Ureter (tissue), 1 donor: ENCODE measurements around the gene VPS45. TPM values are rescaled to one million over a fixed set of nuclear protein-coding genes. Genes with fewer than 3 reads are reported as not detected.

Experiments used
- DNase-seq: peaks from one replicate; pipeline ENCODE4 v3.0.0-alpha.2; 2020; ENCODE audit warnings: low spot score
- total RNA-seq: library from RNA; stranded (reverse); gene quantifications from one replicate; pipeline ENCODE4 v1.2.4, GENCODE V29; 2023
- donor health status: DM: yes; HTN: yes; CAD: no.

VPS45 gene
- total RNA-seq, 1 donor from 2014 or later = 56.4 TPM

GRCh38 chr1:150192012-150192411, 124.4 kb downstream of the VPS45 start:
- no peak for DNase-seq

- DNase-seq = no peak
Measured at GRCh38 chr1:150194381-150195031, 126.9 kb downstream of the VPS45 start.

Other genes starting within 250 kb of the VPS45 start
- gene BOLA1, start 168.2 kb upstream of the VPS45 start, total RNA-seq = 16.4 TPM
- gene SV2A, start 149.9 kb upstream of the VPS45 start, total RNA-seq = 5.5 TPM
- gene SF3B4, start 140.0 kb upstream of the VPS45 start, total RNA-seq = 54.2 TPM
- 14.6 TPM for gene MTMR11, start 130.9 kb upstream of the VPS45 start, total RNA-seq
- 34.3 TPM for gene OTUD7B, start 57.0 kb upstream of the VPS45 start, total RNA-seq
- gene PLEKHO1, start 82.1 kb downstream of the VPS45 start, total RNA-seq = 28.9 TPM
- 23.4 TPM for gene ANP32E, start 168.3 kb downstream of the VPS45 start, total RNA-seq
- gene CA14, start 190.0 kb downstream of the VPS45 start, total RNA-seq = 1.4 TPM
- gene APH1A, start 201.2 kb downstream of the VPS45 start, total RNA-seq = 133 TPM
- 13.8 TPM for gene C1orf54, start 205.0 kb downstream of the VPS45 start, total RNA-seq
- gene CIART, start 214.8 kb downstream of the VPS45 start, total RNA-seq = 8.0 TPM
- 79.7 TPM for gene MRPS21, start 226.1 kb downstream of the VPS45 start, total RNA-seq